ENCODE measurements around the gene ADARB2.
"Not testable (repeated sequence)": the region's sequence is repeated elsewhere in the genome, so short reads cannot be mapped to it uniquely, and the experiment has no call there.

Gene ADARB2

GRCh38 chr10:1465993-1466764 is 271.1 kb downstream of the ADARB2 start:
- H3K4me3 ChIP-seq (ENCODE audit: low read depth, low read length), result no peak overlapping the region
- no peaks in the 10 kb centered on the region for H3K9me3 ChIP-seq
- DNase-seq, result no peak
- H3K4me1 ChIP-seq, result no peaks in the 10 kb centered on the region
- H3K36me3 ChIP-seq, result no peaks in the 10 kb centered on the region
- H3K27me3 ChIP-seq, result peaks cover 12% of the 10 kb centered on the region
- TF ChIP-seq CTCF (IDR thresholded peaks at IDR 0.05; ENCODE audit: low read depth, low read length), result no peak

DNA sequence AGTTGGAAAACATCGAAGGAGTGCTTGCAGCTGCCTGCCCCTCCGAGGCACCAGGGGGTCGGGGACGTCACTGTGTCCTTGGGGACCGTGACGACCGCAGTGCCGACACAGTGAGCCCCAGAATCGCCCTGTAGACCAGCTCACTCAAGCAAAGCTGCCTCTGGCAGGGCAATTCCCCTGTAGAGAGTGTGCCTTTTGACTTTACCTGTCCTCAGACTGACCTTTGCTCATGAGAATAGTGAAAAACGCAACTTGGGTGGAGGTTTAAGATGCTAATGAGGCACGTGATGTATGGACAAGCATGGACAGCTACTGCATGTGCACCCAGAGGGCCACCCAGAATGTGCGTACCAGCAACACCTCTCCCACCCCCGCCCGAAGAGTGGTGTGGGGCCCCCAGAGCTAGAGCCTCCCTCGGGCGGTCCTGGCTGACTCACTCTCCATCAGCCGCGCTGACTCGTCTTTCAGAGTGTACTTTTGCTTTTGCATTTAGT is 271.9 kb downstream of the ADARB2 start:
- no peaks in the 10 kb centered on the region for H3K4me1 ChIP-seq
- no peak overlapping the region for H3K4me3 ChIP-seq (ENCODE audit: low read depth, low read length)
- peaks cover 12% of the 10 kb centered on the region for H3K27me3 ChIP-seq
- no peaks in the 10 kb centered on the region for H3K36me3 ChIP-seq
- TF ChIP-seq CTCF (IDR thresholded peaks at IDR 0.05; ENCODE audit: low read depth, low read length), result no peak
- DNase-seq, result no peak
- H3K9me3 ChIP-seq, result no peaks in the 10 kb centered on the region

- H3K27me3 ChIP-seq, result peaks cover 12% of the 10 kb centered on the region
- no peak for TF ChIP-seq CTCF (IDR thresholded peaks at IDR 0.05; ENCODE audit: low read depth, low read length)
- DNase-seq, result no peak
- H3K4me3 ChIP-seq (ENCODE audit: low read depth, low read length), result no peak overlapping the region
- H3K36me3 ChIP-seq, result no peaks in the 10 kb centered on the region
- no peaks in the 10 kb centered on the region for H3K9me3 ChIP-seq
- H3K4me1 ChIP-seq, result no peaks in the 10 kb centered on the region
Measured at GRCh38 chr10:1464881-1465417, 272.4 kb downstream of the ADARB2 start.

DNA sequence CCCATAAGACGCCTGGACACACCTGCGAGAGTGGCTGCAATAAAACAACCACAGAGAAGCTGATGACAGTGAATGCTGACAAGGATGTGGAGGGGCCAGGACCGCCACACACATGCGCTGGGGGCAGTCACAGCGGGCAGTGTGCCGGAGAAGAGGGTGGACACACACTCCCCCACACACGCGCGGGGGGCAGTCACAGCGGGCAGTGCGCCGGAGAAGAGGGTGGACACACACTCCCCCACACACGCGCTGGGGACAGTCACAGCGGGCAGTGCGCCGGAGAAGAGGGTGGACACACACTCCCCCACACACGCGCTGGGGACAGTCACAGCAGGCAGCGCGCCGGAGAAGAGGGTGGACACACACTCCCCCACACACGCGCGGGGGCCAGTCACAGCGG is 273.4 kb downstream of the ADARB2 start:
- not testable (repeated sequence) for H3K4me1 ChIP-seq; H3K4me3 ChIP-seq (ENCODE audit: low read depth, low read length); DNase-seq; H3K9me3 ChIP-seq; H3K36me3 ChIP-seq
- H3K27me3 ChIP-seq, result peaks cover 12% of the 10 kb centered on the region

DNA sequence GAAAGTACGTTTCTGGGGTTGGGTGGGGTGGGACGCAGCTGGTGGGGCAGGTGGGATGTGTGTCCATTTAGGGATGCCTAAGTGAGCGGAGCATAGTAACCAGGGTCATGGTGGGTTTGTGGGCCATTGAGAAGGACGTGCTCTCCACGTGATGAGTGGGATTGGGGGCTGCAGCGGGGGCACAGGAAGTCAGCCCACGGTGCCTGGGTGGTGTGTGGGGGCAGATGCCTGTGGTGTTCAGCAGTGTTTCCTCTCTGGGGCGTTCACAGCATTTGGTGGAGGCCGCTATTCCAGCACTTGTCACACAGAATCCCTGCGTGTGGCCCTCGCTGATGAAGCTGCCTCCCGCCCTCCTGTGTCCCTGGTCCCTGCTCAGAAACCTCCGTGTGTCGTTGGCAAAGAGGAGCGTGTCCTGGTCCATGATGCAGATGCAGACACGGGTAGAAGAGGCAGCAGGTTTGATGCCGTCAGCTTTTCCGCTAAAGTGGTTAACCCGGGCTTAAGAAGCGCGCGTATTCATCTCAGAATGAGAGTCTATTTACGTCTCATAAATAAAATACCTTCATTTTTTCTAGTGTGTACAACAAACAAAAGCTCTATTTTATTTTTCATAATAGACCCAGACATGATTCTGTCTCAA is 274.2 kb downstream of the ADARB2 start:
- Histone ChIP-seq H3K27me3 (peaks cover 7% of the 10 kb centered on the region), H3K9me3 (no peaks in the 10 kb centered on the region), H3K4me1 (no peaks in the 10 kb centered on the region), H3K4me3 (ENCODE audit: low read depth, low read length) (no peak overlapping the region), H3K36me3 (no peaks in the 10 kb centered on the region)
- DNase-seq, result no peak
- no peak for TF ChIP-seq CTCF (IDR thresholded peaks at IDR 0.05; ENCODE audit: low read depth, low read length)

DNA sequence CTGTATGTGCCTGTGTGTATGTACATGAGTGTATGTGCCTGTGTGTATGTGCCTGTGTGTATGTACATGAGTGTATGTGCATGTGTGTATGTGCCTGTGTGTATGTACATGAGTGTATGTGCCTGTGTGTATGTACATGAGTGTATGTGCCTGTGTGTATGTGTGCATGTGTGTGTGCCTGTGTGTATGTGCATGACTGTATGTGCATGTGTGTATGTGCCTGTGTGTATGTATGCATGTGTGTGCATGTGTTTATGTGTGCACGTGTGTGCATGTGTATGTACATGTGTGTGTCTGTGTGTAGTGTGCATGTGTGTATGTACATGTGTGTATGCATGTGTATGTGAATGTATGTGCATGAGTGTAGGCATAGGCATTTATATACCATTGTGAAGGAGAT is 274.8 kb downstream of the ADARB2 start:
- Histone ChIP-seq H3K27me3 (peaks cover 7% of the 10 kb centered on the region), H3K36me3 (no peaks in the 10 kb centered on the region), H3K4me3 (ENCODE audit: low read depth, low read length) (no peak overlapping the region), H3K4me1 (no peaks in the 10 kb centered on the region), H3K9me3 (no peaks in the 10 kb centered on the region)
- TF ChIP-seq CTCF (IDR thresholded peaks at IDR 0.05; ENCODE audit: low read depth, low read length), result no peak
- DNase-seq, result no peak

All from BE2C (cell line).